HG02884 (cell line): Measurements from ENCODE around the gene LAS1L.
"Not testable (repeated sequence)": the region's sequence is repeated elsewhere in the genome, so short reads cannot be mapped to it uniquely, and the experiment has no call there.

Experiments
- ATAC-seq: cut with Tn5 transposase; IDR thresholded peaks from one replicate; pipeline ENCODE4 v1.9.1; 2021; ENCODE audit warnings: mild to moderate bottlenecking, moderate library complexity; ENCODE audit not compliant: unreplicated experiment

The LAS1L gene

GRCh38 chrX:65534450-65535292, at the start of gene LAS1L:
TSS of gene LAS1L (minus strand) at chrX:65534787. CDS start at chrX:65534715, 72 bp downstream.
- peak; percentile 99 for ATAC-seq

- no peak for ATAC-seq
Observed at GRCh38 chrX:65582450-65583082, 48.0 kb upstream of the LAS1L start.

- ATAC-seq: peak; percentile 87
Observed at GRCh38 chrX:65581661-65582339, 47.2 kb upstream of the LAS1L start.

- ATAC-seq: no peak
Observed at GRCh38 chrX:65578346-65578745, 43.8 kb upstream of the LAS1L start.

GRCh38 chrX:65576160-65576559, 41.6 kb upstream of the LAS1L start:
- ATAC-seq: peak; percentile 72

- no peak for ATAC-seq
Observed at GRCh38 chrX:65575022-65575421, 40.4 kb upstream of the LAS1L start.

GRCh38 chrX:65574356-65574755, 39.8 kb upstream of the LAS1L start:
- ATAC-seq: no peak

GRCh38 chrX:65572971-65573370, 38.4 kb upstream of the LAS1L start:
- ATAC-seq: no peak

- ATAC-seq: not testable (repeated sequence)
Observed at GRCh38 chrX:65562850-65563249, 28.3 kb upstream of the LAS1L start.

GRCh38 chrX:65551489-65552339, 17.1 kb upstream of the LAS1L start:
- no peak for ATAC-seq

GRCh38 chrX:65551086-65551485, 16.5 kb upstream of the LAS1L start:
- ATAC-seq: no peak

- ATAC-seq: no peak
Observed at GRCh38 chrX:65545456-65545855, 10.9 kb upstream of the LAS1L start.

- ATAC-seq: no peak
Observed at GRCh38 chrX:65537229-65537628, 2.6 kb upstream of the LAS1L start.

GRCh38 chrX:65536291-65536690, 1.7 kb upstream of the LAS1L start:
- ATAC-seq: no peak

- ATAC-seq: no peak
Observed at GRCh38 chrX:65532016-65532415, 2.6 kb downstream of the LAS1L start.

- peak; percentile 63 for ATAC-seq
Observed at GRCh38 chrX:65528705-65529340, 5.8 kb downstream of the LAS1L start.

- no peak for ATAC-seq
Observed at GRCh38 chrX:65528293-65528692, 6.3 kb downstream of the LAS1L start.

- no peak for ATAC-seq
Observed at GRCh38 chrX:65524139-65524538, 10.4 kb downstream of the LAS1L start.

- no peak for ATAC-seq
Observed at GRCh38 chrX:65522739-65523372, 11.7 kb downstream of the LAS1L start.

GRCh38 chrX:65519530-65519929, 15.1 kb downstream of the LAS1L start:
- ATAC-seq: not testable (repeated sequence)
